ENCODE measurements around the gene ARL6IP4. TPM values are rescaled to one million over a fixed set of nuclear protein-coding genes. Genes with fewer than 3 reads are reported as not detected.

The ARL6IP4 gene
- total and polyA plus RNA-seq, 10 of the 15 experiments (the other 5 are each of a cell fraction or from before 2014, with no cell fraction given), result 2.5 to 320 (median 188) TPM

DNA sequence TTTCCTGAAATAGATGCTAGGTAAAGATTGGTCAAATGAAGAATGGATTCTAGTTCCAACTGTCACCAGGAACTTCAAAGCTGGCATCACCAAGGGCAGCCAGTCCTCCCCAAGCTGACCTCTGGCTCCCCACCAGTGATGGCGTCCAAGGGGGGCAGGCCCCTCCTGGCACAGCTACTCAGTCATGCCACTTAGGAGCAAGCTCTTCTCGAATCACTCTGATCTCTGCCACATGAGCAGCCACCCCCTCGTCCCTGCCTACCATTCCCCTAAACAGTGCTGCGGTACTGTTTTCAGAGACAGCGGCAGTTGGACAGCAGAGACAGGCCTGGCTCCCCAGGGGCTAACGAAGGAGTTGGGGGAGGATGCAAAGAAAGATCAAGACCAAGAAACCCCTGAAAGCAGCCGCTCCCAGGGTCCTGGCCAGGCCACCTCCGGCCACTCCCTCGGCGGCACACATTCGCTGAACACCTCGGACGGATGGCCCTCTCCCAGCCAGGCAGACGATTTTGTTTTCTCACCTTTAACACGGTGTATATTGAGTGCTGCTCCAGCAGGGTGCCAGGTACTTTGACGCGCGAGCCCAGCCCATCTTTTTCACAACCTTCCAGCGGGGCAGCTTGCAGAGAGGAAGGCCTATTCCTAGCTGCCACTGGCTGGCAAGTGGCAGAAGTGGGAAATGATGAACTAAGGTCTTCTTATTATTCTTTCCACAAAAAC, 47.4 kb downstream of the ARL6IP4 start:
- DNase-seq (ENCODE audit: low read depth, low spot score), result no peak
- in situ Hi-C loops (cut with MboI), result no loop called here
- Histone ChIP-seq H3K27ac (ENCODE audit: control insufficient read depth, insufficient read depth) (no peak overlapping the region), H3K4me1 (ENCODE audit: control insufficient read depth, insufficient read depth, low read length) (no peaks in the 10 kb centered on the region), H2AFZ (ENCODE audit: control insufficient read depth, low read depth, low read length) (no peak overlapping the region), H3K4me3 (no peak overlapping the region), H3K9ac (ENCODE audit: control insufficient read depth, insufficient read depth, low read length) (no peak overlapping the region), H4K20me1 (ENCODE audit: control insufficient read depth, insufficient read depth) (no peaks in the 10 kb centered on the region), H3K4me2 (ENCODE audit: control insufficient read depth, insufficient read depth) (no peak overlapping the region), H3K27me3 (replicated peaks in 1 of 2; ENCODE audit: control insufficient read depth in 2 of 2, insufficient read depth in 2 of 2, low read length in 1 of 2) (no peaks in the 10 kb centered on the region), H3K9me3 (replicated peaks; ENCODE audit: control insufficient read depth, insufficient read depth, low read length) (no peaks in the 10 kb centered on the region), H3K36me3 (ENCODE audit: control insufficient read depth in 2 of 2, insufficient read depth in 2 of 2, low read length in 1 of 2) (no peaks in the 10 kb centered on the region), H3K79me2 (ENCODE audit: control insufficient read depth, insufficient read depth, low read length) (no peaks in the 10 kb centered on the region)
- WGBS (ENCODE audit: insufficient coverage, insufficient replicate concordance, low lambda C conversion rate, missing lambda C conversion rate), result 55% methylated on average over 19 of the region's 19 CpGs
- TF ChIP-seq USF2 (IDR thresholded peaks at IDR 0.05; ENCODE audit: borderline replicate concordance, low read depth, low read length) (no peak), RFX5 (IDR thresholded peaks at IDR 0.05; ENCODE audit: low read depth, low read length) (no peak), POU2F2 (IDR thresholded peaks at IDR 0.05; ENCODE audit: borderline replicate concordance, low read depth, low read length) (no peak), CBX3 (IDR thresholded peaks at IDR 0.05; ENCODE audit: borderline replicate concordance, low read depth) (no peak), PML (IDR thresholded peaks at IDR 0.05; ENCODE audit: low read length) (no peak), E2F8 (IDR thresholded peaks at IDR 0.05; ENCODE audit: low read depth, partially characterized antibody) (no peak), STAT3 (IDR thresholded peaks at IDR 0.05; ENCODE audit: low read depth, low read length) (no peak), CEBPB (IDR thresholded peaks at IDR 0.05; ENCODE audit: borderline replicate concordance in 1 of 2, low read depth in 2 of 2, low read length in 2 of 2) (no peak), POLR2AphosphoS5 (IDR thresholded peaks at IDR 0.05; ENCODE audit: low read length) (no peak)
- TF ChIP-seq, protein P1, sequence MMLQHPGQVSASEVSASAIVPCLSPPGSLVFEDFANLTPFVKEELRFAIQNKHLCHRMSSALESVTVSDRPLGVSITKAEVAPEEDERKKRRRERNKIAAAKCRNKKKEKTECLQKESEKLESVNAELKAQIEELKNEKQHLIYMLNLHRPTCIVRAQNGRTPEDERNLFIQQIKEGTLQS (IDR thresholded peaks at IDR 0.05; ENCODE audit: borderline replicate concordance, extremely low read depth, low read depth, low read length), result no peak
- no TSS peak for BruUV-seq (replicated peaks)
- ChIA-PET SMC1A (ENCODE audit: uncharacterized antibody, unreplicated experiment) (interaction anchor here (1.3 kb wide), 1 partner anchor 17 kb away, joined by 3 read pairs; no protein-coding TSS in a partner anchor), CTCF (interaction anchor here (0.6 kb wide), 1 partner anchor 212 kb away, joined by 3 read pairs; no protein-coding TSS in a partner anchor), RAD21 (ENCODE audit: unreplicated experiment) (no interaction called here), POLR2A (no interaction called here)
- intact Hi-C loops (cut with micrococcal nuclease; ENCODE audit: unreplicated experiment), result no loop called here
- FAIRE-seq, result no peak
- ATAC-seq, result no peak

Measured in GM12878 (cell line).